Measurements from ENCODE around the gene HAS3. TPM values are rescaled to one million over a fixed set of nuclear protein-coding genes. Genes with fewer than 3 reads are reported as not detected.
"Not testable (repeated sequence)": the region's sequence is repeated elsewhere in the genome, so short reads cannot be mapped to it uniquely, and the experiment has no call there.

Gene HAS3
- total RNA-seq, 6 experiments from 2014 or later: 0.39 to 1.0 (median 0.63) TPM

GRCh38 chr16:69131839-69132423 is 26.5 kb downstream of the HAS3 start:
- Histone ChIP-seq H3K4me1 (peaks cover 0 to 29% (median 0%) of the 10 kb centered on the region in 4 donors), H3K27ac (peak overlapping the region; percentile 68 to 91 (median 87)), H3K36me3 (peaks cover 0 to 6% (median 0%) of the 10 kb centered on the region in 4 donors), H3K9me3 (no peaks in the 10 kb centered on the region), H3K4me3 (peak overlapping the region; percentile 87 to 93 (median 90)), H3K27me3 (no peaks in the 10 kb centered on the region)
- intact Hi-C loops (cut with DNase I): no loop called here
- TF ChIP-seq, protein P1, sequence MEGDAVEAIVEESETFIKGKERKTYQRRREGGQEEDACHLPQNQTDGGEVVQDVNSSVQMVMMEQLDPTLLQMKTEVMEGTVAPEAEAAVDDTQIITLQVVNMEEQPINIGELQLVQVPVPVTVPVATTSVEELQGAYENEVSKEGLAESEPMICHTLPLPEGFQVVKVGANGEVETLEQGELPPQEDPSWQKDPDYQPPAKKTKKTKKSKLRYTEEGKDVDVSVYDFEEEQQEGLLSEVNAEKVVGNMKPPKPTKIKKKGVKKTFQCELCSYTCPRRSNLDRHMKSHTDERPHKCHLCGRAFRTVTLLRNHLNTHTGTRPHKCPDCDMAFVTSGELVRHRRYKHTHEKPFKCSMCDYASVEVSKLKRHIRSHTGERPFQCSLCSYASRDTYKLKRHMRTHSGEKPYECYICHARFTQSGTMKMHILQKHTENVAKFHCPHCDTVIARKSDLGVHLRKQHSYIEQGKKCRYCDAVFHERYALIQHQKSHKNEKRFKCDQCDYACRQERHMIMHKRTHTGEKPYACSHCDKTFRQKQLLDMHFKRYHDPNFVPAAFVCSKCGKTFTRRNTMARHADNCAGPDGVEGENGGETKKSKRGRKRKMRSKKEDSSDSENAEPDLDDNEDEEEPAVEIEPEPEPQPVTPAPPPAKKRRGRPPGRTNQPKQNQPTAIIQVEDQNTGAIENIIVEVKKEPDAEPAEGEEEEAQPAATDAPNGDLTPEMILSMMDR (IDR thresholded peaks at IDR 0.05): no peak
- TF ChIP-seq POLR2A (IDR thresholded peaks at IDR 0.05): no peak
- WGBS (ENCODE audit: insufficient coverage, low coverage, low lambda C conversion rate, missing lambda C conversion rate): 1% methylated on average over 53 of the region's 53 CpGs
- ATAC-seq (peak; percentile 70 to 83 (median 78)), DNase-seq (peak; percentile 77 to 88 (median 83))

- H3K9me3 ChIP-seq: no peaks in the 10 kb centered on the region
Observed at GRCh38 chr16:69132424-69133252, 27.2 kb downstream of the HAS3 start, which contains the start of the genes CHTF8 and UTP4. Gene CHTF8 (minus strand): TSS chr16:69132588. CDS start chr16:69121458, 11,130 bp downstream. Gene UTP4 (plus strand): TSS chr16:69132649. CDS start chr16:69133460, 811 bp downstream.

DNA sequence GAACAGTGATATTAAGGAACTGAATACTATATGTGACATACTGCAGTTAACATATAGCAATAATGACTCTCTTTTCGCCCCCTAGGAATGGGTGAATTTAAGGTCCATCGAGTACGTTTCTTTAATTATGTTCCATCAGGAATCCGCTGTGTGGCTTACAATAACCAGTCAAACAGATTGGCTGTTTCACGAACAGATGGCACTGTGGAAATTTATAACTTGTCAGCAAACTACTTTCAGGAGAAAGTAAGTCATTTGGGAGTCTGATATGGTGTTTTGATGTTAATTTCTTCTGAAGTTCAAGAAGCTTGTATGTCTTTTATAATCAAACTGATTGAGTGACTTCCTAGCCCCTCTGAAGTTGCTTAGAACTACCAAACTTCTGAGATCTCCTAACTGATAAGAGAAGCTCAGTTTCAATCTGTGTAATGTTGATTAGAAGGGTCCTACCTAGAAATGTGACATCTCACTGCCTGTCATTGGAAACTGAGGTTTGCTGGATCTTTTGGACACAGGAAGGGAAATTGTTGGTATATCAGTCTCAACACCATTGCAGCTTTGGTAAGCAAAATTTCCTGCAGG is 28.0 kb downstream of the HAS3 start:
- no peak overlapping the region for H3K27ac ChIP-seq
- peaks cover 0 to 22% (median 0%) of the 10 kb centered on the region in 4 donors for H3K4me1 ChIP-seq
- ATAC-seq: no peak
- no peaks in the 10 kb centered on the region for H3K9me3 ChIP-seq
- TF ChIP-seq, protein P1 (IDR thresholded peaks at IDR 0.05): no peak
- no peak for TF ChIP-seq POLR2A (IDR thresholded peaks at IDR 0.05)
- H3K36me3 ChIP-seq: peaks cover 0 to 20% (median 0%) of the 10 kb centered on the region in 4 donors
- no peaks in the 10 kb centered on the region for H3K27me3 ChIP-seq
- no peak for DNase-seq
- intact Hi-C loops (cut with DNase I): no loop called here
- H3K4me3 ChIP-seq: peak overlapping the region; percentile 87 to 93 (median 90)
- WGBS (ENCODE audit: insufficient coverage, low coverage, low lambda C conversion rate, missing lambda C conversion rate): 30% methylated on average over 4 of the region's 5 CpGs

More at GRCh38 chr16:69132424-69133252, 27.2 kb downstream of the HAS3 start, which contains the start of the genes CHTF8 and UTP4:
- DNase-seq: peak; percentile 89 to 90 (median 90)
- Histone ChIP-seq H3K27ac (peak within 1 kb of the TSS; percentile 68 to 91 (median 87)), H3K27me3 (no peaks in the 10 kb centered on the region), H3K4me3 (peak within 1 kb of the TSS; percentile 87 to 93 (median 90)), H3K4me1 (peaks cover 0 to 29% (median 0%) of the 10 kb centered on the region in 4 donors), H3K36me3 (peaks cover 0 to 13% (median 0%) of the 10 kb centered on the region in 4 donors)
- intact Hi-C loops (cut with DNase I): no loop called here
- TF ChIP-seq POLR2A (IDR thresholded peaks at IDR 0.05): peak; percentile 94
- TF ChIP-seq, protein P1 (IDR thresholded peaks at IDR 0.05): no peak
- peak; percentile 90 to 95 (median 94) for ATAC-seq
- 3% methylated on average over 13 of the region's 78 CpGs for WGBS (ENCODE audit: insufficient coverage, low coverage, low lambda C conversion rate, missing lambda C conversion rate)

DNA sequence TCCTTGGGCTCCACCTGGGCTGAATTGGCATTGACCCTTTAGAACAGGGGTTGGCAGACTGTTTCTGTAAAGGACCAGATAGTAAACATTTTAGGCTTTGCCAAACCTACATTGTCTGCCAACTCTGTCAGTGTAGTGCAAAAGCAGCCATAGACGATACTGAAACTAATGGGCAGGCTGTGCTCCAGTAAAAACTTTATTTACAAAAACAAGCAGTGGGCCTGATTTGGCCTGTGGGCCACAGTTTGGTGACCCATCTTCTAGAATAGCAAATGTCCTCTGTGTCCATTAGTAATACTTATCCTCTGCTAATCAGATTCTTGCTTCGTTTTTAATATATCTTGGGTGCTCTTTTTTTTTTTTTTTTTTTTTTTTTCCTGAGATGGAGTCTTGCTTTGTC is 33.2 kb downstream of the HAS3 start:
- WGBS (ENCODE audit: insufficient coverage, low coverage, low lambda C conversion rate, missing lambda C conversion rate): 53% methylated on average over 2 of the region's 2 CpGs
- ATAC-seq (no peak), DNase-seq (no peak)
- H3K27ac ChIP-seq: no peak overlapping the region
- TF ChIP-seq, protein P1 (IDR thresholded peaks at IDR 0.05): no peak
- TF ChIP-seq POLR2A (IDR thresholded peaks at IDR 0.05): no peak
- H3K4me3 ChIP-seq: no peak overlapping the region
- intact Hi-C loops (cut with DNase I): no loop called here
- no peaks in the 10 kb centered on the region for H3K27me3 ChIP-seq
- no peaks in the 10 kb centered on the region for H3K9me3 ChIP-seq
- peaks cover 0 to 67% (median 3%) of the 10 kb centered on the region in 4 donors for H3K36me3 ChIP-seq
- H3K4me1 ChIP-seq: peaks cover 0 to 4% (median 0%) of the 10 kb centered on the region in 4 donors

- peaks cover 0 to 75% (median 7%) of the 10 kb centered on the region in 4 donors for H3K36me3 ChIP-seq
- DNase-seq; H3K4me1 ChIP-seq; intact Hi-C loops (cut with DNase I); H3K27me3 ChIP-seq; H3K4me3 ChIP-seq; ATAC-seq; H3K9me3 ChIP-seq; H3K27ac ChIP-seq: not testable (repeated sequence)
- WGBS (ENCODE audit: insufficient coverage, low coverage, low lambda C conversion rate, missing lambda C conversion rate): 97% methylated on average over 5 of the region's 7 CpGs
Observed at GRCh38 chr16:69139464-69139863, 34.0 kb downstream of the HAS3 start.
